B cell (primary cell): ENCODE measurements around the gene FBP1.

Experiments used
- EZH2 ChIP-seq: IDR thresholded peaks from 2 replicates; pipeline ENCODE4 v1.6.1; 2012; ENCODE audit warnings: borderline replicate concordance, low read depth, mild to moderate bottlenecking, moderate library complexity, low read length; ENCODE audit not compliant: insufficient read depth, poor library complexity, severe bottlenecking
- TF ChIP-seq, protein P1 (sequence below): fragments of 200-600 bp; IDR thresholded peaks from one replicate; pipeline ENCODE4 v1.8.0; 2022; ENCODE audit warnings: antibody characterized with exemption, mild to moderate bottlenecking

DNA sequence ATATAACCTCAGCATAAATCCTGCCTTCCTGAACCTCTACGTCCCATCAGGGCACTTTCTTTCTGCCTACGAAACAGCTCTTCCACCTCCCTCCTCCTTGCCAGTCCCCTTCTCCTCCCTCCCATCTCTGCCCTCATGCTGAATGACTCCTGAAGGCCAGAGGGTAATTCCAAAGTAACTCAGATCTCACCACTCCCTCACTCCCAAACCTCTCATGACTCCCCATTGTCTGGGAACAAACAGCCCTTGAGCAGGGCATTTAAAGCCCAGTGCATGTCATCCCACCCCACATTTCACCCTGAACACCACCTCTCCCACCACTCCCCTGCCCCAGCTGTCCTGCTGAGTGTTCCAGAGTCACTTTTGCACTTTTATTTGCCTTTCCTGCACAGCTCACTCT, 8.9 kb upstream of the FBP1 start:
- TF ChIP-seq, protein P1, sequence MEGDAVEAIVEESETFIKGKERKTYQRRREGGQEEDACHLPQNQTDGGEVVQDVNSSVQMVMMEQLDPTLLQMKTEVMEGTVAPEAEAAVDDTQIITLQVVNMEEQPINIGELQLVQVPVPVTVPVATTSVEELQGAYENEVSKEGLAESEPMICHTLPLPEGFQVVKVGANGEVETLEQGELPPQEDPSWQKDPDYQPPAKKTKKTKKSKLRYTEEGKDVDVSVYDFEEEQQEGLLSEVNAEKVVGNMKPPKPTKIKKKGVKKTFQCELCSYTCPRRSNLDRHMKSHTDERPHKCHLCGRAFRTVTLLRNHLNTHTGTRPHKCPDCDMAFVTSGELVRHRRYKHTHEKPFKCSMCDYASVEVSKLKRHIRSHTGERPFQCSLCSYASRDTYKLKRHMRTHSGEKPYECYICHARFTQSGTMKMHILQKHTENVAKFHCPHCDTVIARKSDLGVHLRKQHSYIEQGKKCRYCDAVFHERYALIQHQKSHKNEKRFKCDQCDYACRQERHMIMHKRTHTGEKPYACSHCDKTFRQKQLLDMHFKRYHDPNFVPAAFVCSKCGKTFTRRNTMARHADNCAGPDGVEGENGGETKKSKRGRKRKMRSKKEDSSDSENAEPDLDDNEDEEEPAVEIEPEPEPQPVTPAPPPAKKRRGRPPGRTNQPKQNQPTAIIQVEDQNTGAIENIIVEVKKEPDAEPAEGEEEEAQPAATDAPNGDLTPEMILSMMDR = no peak
- TF ChIP-seq EZH2 = no peak
